Esophagus muscularis mucosa (tissue), 2 donors: ENCODE data around the gene AUTS2.

Experiments
- EP300 ChIP-seq: sonication (generic); formaldehyde crosslinking; IDR thresholded peaks from one replicate; pipeline ENCODE4 v1.6.1; 2017; ENCODE audit warnings: antibody characterized with exemption
- POLR2A ChIP-seq: fragments of 450-650 bp; IDR thresholded peaks from one replicate; pipeline ENCODE4 v1.6.1; 2017; ENCODE audit warnings: antibody characterized with exemption, moderate library complexity, mild to moderate bottlenecking, low read depth

GRCh38 chr7:70301673-70302185 lies 703.5 kb downstream of the AUTS2 start:
- TF ChIP-seq EP300 (no peak), POLR2A (no peak)
